Psoas muscle (tissue), 8 donors: ENCODE measurements around the gene ZNF598. TPM values are rescaled to one million over a fixed set of nuclear protein-coding genes. Genes with fewer than 3 reads are reported as not detected.

Source experiments
- ATAC-seq, 4 donors: fragments of 200-7000 bp; cut with Tn5 transposase; one replicate each; pipeline ENCODE4 v1.9.1; 2020; ENCODE audit warnings: moderate library complexity in 3 of 4, mild to moderate bottlenecking in 2 of 4
- DNase-seq, 2 donors: peaks; one replicate each; pipeline ENCODE4 v3.0.0-alpha.2; 2020
- H3K27ac ChIP-seq: fragments of 200-600 bp; one replicate; pipeline ENCODE4 v1.8.0; 2022
- H3K27me3 ChIP-seq, 3 donors: fragments of 200-600 bp in 1 of 3; one replicate each; pipeline versions ENCODE4 v1.6.1 to v1.8.0; 2013 to 2022; ENCODE audit warnings: low read length in 2 of 3, mild to moderate bottlenecking in 2 of 3, moderate library complexity in 1 of 3; ENCODE audit not compliant: insufficient read depth in 3 of 3
- H3K36me3 ChIP-seq, 2 donors: fragments of 200-600 bp in 1 of 2; one replicate each; pipeline versions ENCODE4 v1.6.1 to v1.8.0; 2013 to 2022; ENCODE audit warnings: low read depth in 1 of 2, mild to moderate bottlenecking in 1 of 2, moderate library complexity in 1 of 2; ENCODE audit not compliant: insufficient read depth in 1 of 2
- H3K4me1 ChIP-seq: fragments of 200-600 bp; one replicate; pipeline ENCODE4 v1.8.0; 2022
- H3K4me3 ChIP-seq: fragments of 200-600 bp; one replicate; pipeline ENCODE4 v1.8.0; 2022; ENCODE audit warnings: mild to moderate bottlenecking
- H3K9me3 ChIP-seq: fragments of 200-600 bp; one replicate; pipeline ENCODE4 v1.8.0; 2022
- WGBS, 3 donors: extraction: QIAGEN DNeasy Blood & Tissue Kit; methylation state at CpG; one replicate each; pipeline versions ENCODE4 v1.1.6 to v1.1.7; 2013; 5-methylcytosine and 5-hydroxymethylcytosine counted together
- intact Hi-C, 2 donors: fragments of 100-400 bp; cut with DNase I; formaldehyde crosslinking; loops; one replicate each; pipeline versions ENCODE4 v1.11.0 to v1.14.2; 2022
- polyA plus RNA-seq, 3 donors: library from polyadenylated mRNA; stranded (reverse); fragments of 200-250 nt; gene quantifications; one replicate each; pipeline ENCODE4 v1.2.3, GENCODE V29; 2013
- total RNA-seq, 4 donors: library from RNA; stranded (reverse); fragmentation: NEBNext Ultra II Directional in 2 of 4; extraction: Animal tissue kit (Norgen Biotek cat#: 25700) in 2 of 4; gene quantifications; one replicate each; pipeline versions ENCODE4 v1.2.1 to v1.2.4, GENCODE V29; 2021 to 2023
- TF ChIP-seq, protein P1 (sequence below): fragments of 200-600 bp; IDR thresholded peaks from one replicate; pipeline ENCODE4 v1.8.0; 2022; ENCODE audit warnings: antibody characterized with exemption
- donor health status: healthy with polysubstance abuse.
- donor health status: DM: no; HTN: no; CAD: no; lungs with moderate emphysema.
- donor health status: Bipolar disorder and iron deficiency.
- donor health status: healthy.
- donor health status: DM: yes; HTN: yes; CAD: no.
- donor health status: DM: no; HTN: no; CAD: no.
- donor health status: DM: no; HTN: no; CAD: no.
- donor health status: DM: yes; HTN: yes; CAD: no.

The ZNF598 gene
- total and polyA plus RNA-seq, 7 donors = 27.4 to 58.8 (median 46.0) TPM

DNA sequence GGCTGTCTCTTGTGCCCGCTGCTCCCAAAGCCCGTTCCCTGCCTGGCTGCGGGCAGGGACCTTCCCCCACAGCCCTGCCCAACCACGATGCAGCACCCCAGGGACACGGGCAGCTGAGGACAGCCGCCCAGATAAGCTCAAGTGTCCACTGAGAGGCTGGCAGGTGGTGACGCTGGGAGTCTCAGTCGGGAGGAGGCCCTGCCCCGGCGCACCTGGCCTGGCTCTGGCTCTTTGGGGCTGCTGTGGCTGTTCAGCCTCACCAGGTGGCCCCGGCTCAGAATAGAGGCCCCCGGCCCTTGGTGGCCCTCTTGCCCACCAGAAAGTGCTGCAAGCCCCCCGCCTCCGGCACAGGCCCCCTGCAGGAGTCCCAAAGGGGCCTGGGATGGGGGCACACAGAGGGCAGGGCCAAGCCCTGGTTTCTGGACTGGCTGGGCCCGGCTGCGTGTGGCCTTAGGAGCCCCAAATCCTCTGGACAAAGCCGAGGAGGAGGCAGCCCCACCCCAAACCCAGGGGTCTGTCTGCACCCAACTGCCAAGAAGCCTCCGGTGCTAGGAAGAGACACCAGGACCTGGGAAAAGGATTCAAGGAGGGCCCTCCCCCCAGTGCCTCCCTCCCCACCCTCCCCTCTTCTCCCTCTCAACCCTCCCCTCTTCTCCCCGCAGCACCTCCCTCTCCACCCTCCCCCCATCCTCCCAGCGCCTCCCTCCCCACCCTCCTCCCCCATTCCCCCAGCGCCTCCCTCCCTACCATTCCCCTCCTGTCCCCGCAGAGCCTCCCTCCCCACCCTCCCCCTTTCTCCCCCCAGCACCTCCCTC, 32.8 kb upstream of the ZNF598 start:
- H3K27me3 ChIP-seq = no peaks in the 10 kb centered on the region
- DNase-seq = no peak
- peaks cover 0 to 2% of the 10 kb centered on the region in 2 donors for H3K36me3 ChIP-seq
- 73 to 78% (median 75%) methylated on average over 18 to 22 of the region's 22 CpGs for WGBS, 3 donors
- H3K27ac ChIP-seq = no peak overlapping the region
- H3K9me3 ChIP-seq = no peaks in the 10 kb centered on the region
- no peak for ATAC-seq
- TF ChIP-seq, protein P1, sequence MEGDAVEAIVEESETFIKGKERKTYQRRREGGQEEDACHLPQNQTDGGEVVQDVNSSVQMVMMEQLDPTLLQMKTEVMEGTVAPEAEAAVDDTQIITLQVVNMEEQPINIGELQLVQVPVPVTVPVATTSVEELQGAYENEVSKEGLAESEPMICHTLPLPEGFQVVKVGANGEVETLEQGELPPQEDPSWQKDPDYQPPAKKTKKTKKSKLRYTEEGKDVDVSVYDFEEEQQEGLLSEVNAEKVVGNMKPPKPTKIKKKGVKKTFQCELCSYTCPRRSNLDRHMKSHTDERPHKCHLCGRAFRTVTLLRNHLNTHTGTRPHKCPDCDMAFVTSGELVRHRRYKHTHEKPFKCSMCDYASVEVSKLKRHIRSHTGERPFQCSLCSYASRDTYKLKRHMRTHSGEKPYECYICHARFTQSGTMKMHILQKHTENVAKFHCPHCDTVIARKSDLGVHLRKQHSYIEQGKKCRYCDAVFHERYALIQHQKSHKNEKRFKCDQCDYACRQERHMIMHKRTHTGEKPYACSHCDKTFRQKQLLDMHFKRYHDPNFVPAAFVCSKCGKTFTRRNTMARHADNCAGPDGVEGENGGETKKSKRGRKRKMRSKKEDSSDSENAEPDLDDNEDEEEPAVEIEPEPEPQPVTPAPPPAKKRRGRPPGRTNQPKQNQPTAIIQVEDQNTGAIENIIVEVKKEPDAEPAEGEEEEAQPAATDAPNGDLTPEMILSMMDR = no peak
- no peak overlapping the region for H3K4me3 ChIP-seq
- intact Hi-C loops = no loop called here
- peaks cover 30% of the 10 kb centered on the region for H3K4me1 ChIP-seq

- ATAC-seq (peak; percentile 27 to 89 (median 70)), DNase-seq (no peak)
- Histone ChIP-seq H3K4me1 (peaks cover 22% of the 10 kb centered on the region), H3K27ac (peak overlapping the region; percentile 63), H3K9me3 (no peaks in the 10 kb centered on the region), H3K4me3 (no peak overlapping the region), H3K36me3 (peaks cover 0 to 7% of the 10 kb centered on the region in 2 donors), H3K27me3 (no peaks in the 10 kb centered on the region)
- intact Hi-C loops = no loop called here
- TF ChIP-seq, protein P1 = no peak
- WGBS, 3 donors = 36 to 51% (median 38%) methylated on average over 19 to 20 of the region's 20 CpGs
Measured at GRCh38 chr16:2040787-2041522, 31.3 kb upstream of the ZNF598 start.

- H3K27me3 ChIP-seq = no peaks in the 10 kb centered on the region
- peaks cover 22% of the 10 kb centered on the region for H3K4me1 ChIP-seq
- H3K27ac ChIP-seq = peak overlapping the region; percentile 63
- 37 to 51% (median 40%) methylated on average over 24 of the region's 24 CpGs for WGBS, 3 donors
- intact Hi-C loops = no loop called here
- no peak overlapping the region for H3K4me3 ChIP-seq
- ATAC-seq (peak in 1 of 4 donors; percentile 7), DNase-seq (no peak)
- H3K36me3 ChIP-seq = peaks cover 0 to 7% of the 10 kb centered on the region in 2 donors
- TF ChIP-seq, protein P1 = no peak
- no peaks in the 10 kb centered on the region for H3K9me3 ChIP-seq
Measured at GRCh38 chr16:2040041-2040786, 30.6 kb upstream of the ZNF598 start.

- intact Hi-C loops = no loop called here
- TF ChIP-seq, protein P1 = no peak
- peak in 3 of 4 donors; percentile 19 to 44 (median 20) for ATAC-seq
- DNase-seq = peak; percentile 69 to 86
- H3K36me3 ChIP-seq = peaks cover 0 to 7% of the 10 kb centered on the region in 2 donors
- peaks cover 22% of the 10 kb centered on the region for H3K4me1 ChIP-seq
- 49 to 51% (median 49%) methylated on average over 28 to 29 of the region's 29 CpGs for WGBS, 3 donors
- H3K27ac ChIP-seq = peak overlapping the region; percentile 69
- H3K9me3 ChIP-seq = no peaks in the 10 kb centered on the region
- no peak overlapping the region for H3K4me3 ChIP-seq
- no peaks in the 10 kb centered on the region for H3K27me3 ChIP-seq
Measured at GRCh38 chr16:2039274-2040031, 29.8 kb upstream of the ZNF598 start.
